Natural killer cell (primary cell): ENCODE data around the gene WEE1. TPM values are rescaled to one million over a fixed set of nuclear protein-coding genes. Genes with fewer than 3 reads are reported as not detected.

Experiments used
- ATAC-seq, 3 donors: fragments of 150-1000 bp in 2 of 3; fragments of 200-7000 bp in 1 of 3; cut with Tn5 transposase; 1 replicate in 1 of 3; 2 replicates in 2 of 3; pipeline ENCODE4 v1.10.0; 2021; ENCODE audit warnings: mild to moderate bottlenecking in 2 of 3, moderate library complexity in 2 of 3
- DNase-seq, 2 donors: peaks; one replicate each; pipeline versions ENCODE4 v3.0.0 to v3.0.0-alpha.2; 2013 to 2021; ENCODE audit warnings: mixed read lengths in 1 of 2
- H3K27ac ChIP-seq: one replicate; pipeline ENCODE4 v1.5.1; 2013; ENCODE audit warnings: mild to moderate bottlenecking, low read length
- H3K27me3 ChIP-seq: one replicate; pipeline ENCODE4 v1.6.1; 2013; ENCODE audit warnings: low read length; ENCODE audit not compliant: control insufficient read depth, insufficient read depth
- H3K36me3 ChIP-seq: one replicate; pipeline ENCODE4 v1.6.1; 2013; ENCODE audit warnings: low read length; ENCODE audit not compliant: control insufficient read depth, insufficient read depth
- H3K4me1 ChIP-seq: one replicate; pipeline ENCODE4 v1.6.1; 2013; ENCODE audit warnings: low read length; ENCODE audit not compliant: control insufficient read depth, insufficient read depth
- H3K4me3 ChIP-seq: one replicate; pipeline ENCODE4 v1.5.1; 2013; ENCODE audit warnings: low read length
- H3K9me3 ChIP-seq: one replicate; pipeline ENCODE4 v1.6.1; 2013; ENCODE audit warnings: low read length; ENCODE audit not compliant: control insufficient read depth, insufficient read depth
- H3K27ac Mint-ChIP-seq, 2 donors: one replicate each; pipeline ENCODE4 v1.8.0; 2022; ENCODE audit warnings: mild to moderate bottlenecking in 2 of 2, mixed read lengths in 2 of 2, moderate library complexity in 1 of 2
- H3K27me3 Mint-ChIP-seq, 2 donors: one replicate each; pipeline ENCODE4 v1.8.0; 2022; ENCODE audit warnings: low read depth in 2 of 2, mixed read lengths in 2 of 2
- H3K36me3 Mint-ChIP-seq: one replicate; pipeline ENCODE4 v1.8.0; 2022; ENCODE audit warnings: mixed read lengths
- H3K4me1 Mint-ChIP-seq, 2 donors: one replicate each; pipeline ENCODE4 v1.8.0; 2022; ENCODE audit warnings: mixed read lengths in 2 of 2
- H3K4me3 Mint-ChIP-seq: one replicate; pipeline ENCODE4 v1.8.0; 2022; ENCODE audit warnings: mild to moderate bottlenecking, moderate library complexity, mixed read lengths
- H3K9me3 Mint-ChIP-seq, 2 donors: one replicate each; pipeline ENCODE4 v1.8.0; 2022; ENCODE audit warnings: mixed read lengths in 2 of 2
- CTCF ChIP-seq: fragments of 200-600 bp; IDR thresholded peaks from one replicate; pipeline ENCODE4 v1.8.0; 2022; ENCODE audit warnings: antibody characterized with exemption
- WGBS: methylation state at CpG from one replicate; pipeline ENCODE4 v1.1.7; 2013; ENCODE audit warnings: missing lambda C conversion rate; ENCODE audit not compliant: insufficient coverage; 5-methylcytosine and 5-hydroxymethylcytosine counted together
- intact Hi-C: fragments of 100-400 bp; cut with micrococcal nuclease; formaldehyde crosslinking; loops from one replicate; pipeline ENCODE4 v1.14.2; 2022
- total RNA-seq, 4 donors: library from RNA; stranded (reverse); fragments of 120-200 nt in 1 of 4; gene quantifications; one replicate each; pipeline versions ENCODE4 v1.2.3 to v1.2.4, GENCODE V29; 2013 to 2022

WEE1 gene
- 10 to 100 TPM; 17.1 to 20.8 (median 19.0) TPM for total RNA-seq
- 29.6 TPM for total RNA-seq (2013)

- H3K4me3 ChIP-seq = peak within 1 kb of the TSS; percentile 97
- peak; percentile 96 to 97 for DNase-seq
- no peak for TF ChIP-seq CTCF
- peak within 1 kb of the TSS; percentile 85 to 90 for H3K27ac Mint-ChIP-seq
- peaks cover 17% of the 10 kb centered on the region for H3K4me1 ChIP-seq
- H3K27me3 Mint-ChIP-seq = no peaks in the 10 kb centered on the region
- H3K36me3 Mint-ChIP-seq = no peaks in the 10 kb centered on the region
- peak within 1 kb of the TSS; percentile 92 for H3K4me3 Mint-ChIP-seq
- under 1% methylated on average over 73 of the region's 73 CpGs for WGBS
- H3K9me3 ChIP-seq = no peaks in the 10 kb centered on the region
- peak; percentile 90 to 97 (median 91) for ATAC-seq
- H3K36me3 ChIP-seq = peaks cover 4% of the 10 kb centered on the region
- no peaks in the 10 kb centered on the region for H3K9me3 Mint-ChIP-seq
- intact Hi-C loops = loop anchor here (1.0 kb wide), 2 partner anchors 41 to 113 kb away; no protein-coding TSS in a partner anchor
- H3K27me3 ChIP-seq = no peaks in the 10 kb centered on the region
- H3K27ac ChIP-seq = peak within 1 kb of the TSS; percentile 83
- H3K4me1 Mint-ChIP-seq = peaks cover 23 to 33% of the 10 kb centered on the region in 2 donors
Observed at GRCh38 chr11:9573052-9573774, at the start of gene WEE1. WEE1 (plus strand) TSS chr11:9573670; CDS start chr11:9573934, 264 bp downstream.

GRCh38 chr11:9524001-9524400, 49.5 kb upstream of the WEE1 start:
- H3K36me3 ChIP-seq = peaks cover 33% of the 10 kb centered on the region
- H3K27me3 ChIP-seq = no peaks in the 10 kb centered on the region
- no peak overlapping the region for H3K4me3 ChIP-seq
- Mint-ChIP-seq H3K4me1 (no peaks in the 10 kb centered on the region), H3K9me3 (no peaks in the 10 kb centered on the region), H3K4me3 (no peak overlapping the region), H3K36me3 (no peaks in the 10 kb centered on the region), H3K27ac (no peak overlapping the region), H3K27me3 (no peaks in the 10 kb centered on the region)
- no peaks in the 10 kb centered on the region for H3K9me3 ChIP-seq
- DNase-seq (no peak), ATAC-seq (no peak)
- TF ChIP-seq CTCF = no peak
- 97% methylated on average over 2 of the region's 2 CpGs for WGBS
- H3K27ac ChIP-seq = no peak overlapping the region
- intact Hi-C loops = no loop called here
- no peaks in the 10 kb centered on the region for H3K4me1 ChIP-seq

- DNase-seq = no peak
- no peak overlapping the region for H3K27ac ChIP-seq
- Mint-ChIP-seq H3K9me3 (no peaks in the 10 kb centered on the region), H3K36me3 (no peaks in the 10 kb centered on the region), H3K27ac (no peak overlapping the region), H3K4me3 (no peak overlapping the region), H3K4me1 (no peaks in the 10 kb centered on the region), H3K27me3 (no peaks in the 10 kb centered on the region)
- no peak overlapping the region for H3K4me3 ChIP-seq
- intact Hi-C loops = no loop called here
- no peak for TF ChIP-seq CTCF
- ATAC-seq = no peak
- no peaks in the 10 kb centered on the region for H3K4me1 ChIP-seq
- no peaks in the 10 kb centered on the region for H3K9me3 ChIP-seq
- peaks cover 31% of the 10 kb centered on the region for H3K36me3 ChIP-seq
- WGBS = 81% methylated on average over 2 of the region's 3 CpGs
- no peaks in the 10 kb centered on the region for H3K27me3 ChIP-seq
Observed at GRCh38 chr11:9525116-9525515, 48.4 kb upstream of the WEE1 start.
